Endothelial cell of hepatic sinusoid (primary cell): Measurements from ENCODE around the gene NFIB.

Source experiments
- in situ Hi-C: cut with HindIII; loops from 2 replicates; pipeline ENCODE4 v1.10.0; 2017; ENCODE audit warnings: low sequenced_read_pairs

The NFIB gene

DNA sequence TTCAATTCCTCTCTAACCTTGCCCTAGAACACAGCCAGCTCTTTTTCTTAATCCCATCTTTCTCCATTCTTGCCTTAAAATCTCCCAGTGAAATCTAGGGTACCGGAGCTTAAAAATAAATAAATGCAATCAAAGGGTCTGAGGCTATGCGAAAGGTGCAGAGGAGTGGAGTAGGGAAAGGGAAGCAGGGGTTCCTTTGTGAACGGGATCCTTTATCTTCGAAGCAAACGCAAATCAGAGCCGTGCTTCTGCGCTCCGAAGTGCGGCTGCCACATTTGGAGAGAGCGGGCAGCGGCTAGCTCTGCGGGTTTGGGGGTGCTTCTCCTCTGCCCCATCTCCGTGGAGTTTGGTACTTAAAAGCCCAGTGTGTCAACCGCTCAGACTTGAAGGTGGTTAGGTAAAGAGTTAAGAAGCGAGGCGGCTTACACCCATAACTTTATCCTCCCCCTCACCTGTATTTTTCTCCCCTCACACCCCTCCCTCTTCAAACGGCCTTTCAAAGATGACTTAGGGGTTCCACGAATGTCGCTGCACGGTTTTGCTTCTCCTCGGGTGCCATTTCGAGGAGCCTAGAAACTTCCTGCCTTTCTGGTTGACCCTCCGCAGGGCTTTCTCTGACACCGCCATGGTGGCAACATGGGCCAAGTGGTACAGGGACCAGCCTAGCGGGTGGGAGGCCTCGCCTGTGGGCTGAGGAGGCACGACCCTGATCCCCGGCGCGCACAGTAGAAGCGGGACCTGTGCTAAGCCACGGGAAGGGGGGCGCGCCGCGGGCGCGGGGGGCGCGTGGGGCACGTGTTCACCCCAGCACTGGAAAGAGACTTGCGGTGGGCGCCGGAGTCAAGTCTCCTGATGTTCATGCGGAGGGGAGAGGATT is 31.7 kb upstream of the NFIB start:
- in situ Hi-C loops = no loop called here

DNA sequence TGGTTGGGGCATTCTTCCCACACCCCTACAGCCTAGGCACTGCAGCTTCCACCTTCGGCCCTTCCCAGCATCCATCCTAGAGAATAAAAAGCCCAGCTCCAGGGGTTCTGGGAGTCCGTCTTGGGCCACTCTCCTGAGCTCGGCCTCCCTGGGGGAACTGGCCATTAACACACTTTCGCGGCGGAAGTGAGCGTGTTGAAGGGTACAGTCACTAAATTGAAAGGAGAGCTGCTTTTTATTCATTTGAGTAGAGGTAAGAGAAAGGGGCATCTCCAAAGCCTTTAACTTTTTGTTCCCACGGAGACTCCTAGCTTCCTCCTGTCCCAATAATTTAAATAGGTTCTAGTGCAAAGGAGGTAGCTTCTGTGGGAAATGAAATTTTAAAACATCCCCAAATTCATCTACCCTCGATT is 31.0 kb upstream of the NFIB start:
- in situ Hi-C loops = no loop called here

DNA sequence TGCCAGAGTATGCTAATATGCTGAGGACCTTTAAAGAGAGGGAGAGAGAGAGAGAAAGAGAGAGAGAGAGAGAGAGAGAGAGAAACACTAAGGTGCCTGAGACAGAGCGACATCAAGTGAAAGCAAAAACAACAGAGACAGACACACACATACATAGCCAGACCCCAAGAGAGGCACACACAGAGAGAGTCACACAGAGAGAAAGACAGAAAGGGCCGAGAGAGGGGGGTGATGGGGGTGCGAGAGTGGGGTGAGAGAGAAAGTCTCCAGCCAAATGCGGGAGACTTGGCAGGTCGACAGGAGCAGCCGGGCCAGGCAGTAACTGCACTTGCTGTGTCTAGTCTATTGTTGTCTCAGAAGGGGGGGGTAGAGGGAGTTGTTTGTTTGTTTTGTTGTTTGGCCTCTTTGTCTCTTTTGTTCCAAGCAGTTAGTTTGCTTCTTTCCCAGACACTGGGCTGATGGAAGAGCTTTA is 30.1 kb upstream of the NFIB start:
- in situ Hi-C loops = no loop called here

DNA sequence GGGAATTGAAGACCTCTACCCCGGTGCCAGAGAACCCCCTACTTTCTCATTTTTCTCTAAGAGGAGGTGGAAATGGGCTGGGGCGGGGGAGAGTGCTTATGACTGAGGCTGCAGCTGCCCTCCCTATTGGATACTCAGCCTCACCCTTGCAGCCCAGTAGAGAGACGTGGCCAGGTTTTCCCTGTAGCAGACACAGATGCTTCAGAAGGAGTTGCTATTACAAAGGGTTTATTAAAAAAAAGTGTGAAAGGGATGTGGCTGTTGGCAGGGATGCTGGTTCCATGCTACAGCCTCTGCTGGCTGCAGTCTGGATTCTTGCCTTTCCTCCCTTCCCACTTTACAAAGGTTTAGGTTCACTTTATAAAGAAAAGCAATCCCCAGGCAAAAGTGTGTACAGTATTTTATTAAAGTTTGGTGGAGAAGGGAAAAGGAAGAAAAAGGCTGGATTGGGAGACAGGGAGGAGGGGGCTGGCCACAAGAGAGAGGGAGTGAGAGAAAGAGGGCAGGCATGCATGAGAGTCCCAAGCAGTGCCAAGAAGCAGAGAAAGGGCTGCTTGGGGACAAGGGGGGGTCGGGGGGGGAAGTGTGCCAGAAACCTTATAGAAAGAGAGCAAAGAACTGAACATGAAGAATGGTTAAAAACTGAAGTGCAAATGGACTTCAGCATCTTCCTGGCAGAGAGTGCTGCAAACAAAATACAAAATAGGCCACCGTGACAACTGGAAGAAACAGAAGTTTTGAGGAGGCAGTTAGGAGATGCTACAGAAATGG is 29.5 kb upstream of the NFIB start:
- in situ Hi-C loops = no loop called here

GRCh38 chr9:14342736-14343135 is 28.8 kb upstream of the NFIB start:
- in situ Hi-C loops = no loop called here

DNA sequence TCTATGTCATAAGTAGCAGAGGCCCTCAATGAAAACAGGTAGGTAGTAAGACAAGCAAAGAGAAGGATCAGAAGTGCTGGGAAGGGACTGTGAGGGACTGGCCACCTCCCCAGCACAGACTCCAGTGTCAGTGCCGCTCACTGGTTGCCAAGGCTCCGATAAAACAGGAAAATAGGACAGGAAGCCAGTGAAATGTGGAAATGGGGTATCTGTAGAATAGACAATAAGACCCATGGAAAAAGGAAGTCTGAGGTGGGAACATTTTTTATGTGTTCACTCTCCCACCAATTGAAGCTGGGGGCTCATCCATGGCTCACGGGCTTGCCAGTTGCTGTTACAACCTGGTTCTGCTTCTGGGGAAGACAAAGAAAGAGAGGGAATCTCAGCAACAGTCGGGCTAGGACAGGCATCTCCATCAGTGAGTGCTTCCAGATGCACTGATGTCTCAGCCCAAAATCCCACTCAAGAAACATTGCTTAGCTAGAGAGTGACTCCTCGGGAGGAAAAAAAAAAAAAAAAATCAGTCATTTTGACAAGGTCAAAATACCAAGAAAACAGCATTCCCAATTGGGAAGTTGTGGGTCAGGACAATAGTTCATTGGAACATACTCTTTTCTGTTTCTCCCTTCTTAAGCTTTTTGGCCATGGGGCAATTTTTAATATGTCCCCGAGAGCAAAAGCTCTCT is 27.6 kb upstream of the NFIB start:
- in situ Hi-C loops = no loop called here

DNA sequence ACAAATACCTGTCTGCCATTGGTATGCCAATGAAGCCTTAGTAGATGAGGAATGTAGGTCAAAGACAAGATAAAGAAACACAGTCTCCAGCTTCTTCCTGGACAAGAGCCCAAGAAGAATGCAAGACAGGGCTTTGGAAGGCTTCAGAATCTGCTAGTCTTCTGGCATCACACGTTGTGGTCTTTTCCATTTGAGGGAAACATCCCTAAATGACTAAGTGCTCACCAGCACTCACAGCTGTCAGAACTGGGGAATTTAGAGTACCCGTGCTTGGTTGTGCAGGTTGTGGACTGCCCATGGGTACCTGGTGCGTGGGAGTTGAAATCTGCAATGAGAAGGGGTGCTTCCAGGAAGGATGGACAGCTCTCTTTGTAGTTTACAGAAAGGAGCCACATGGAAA is 27.1 kb upstream of the NFIB start:
- in situ Hi-C loops = no loop called here

- in situ Hi-C loops = no loop called here
Measured at GRCh38 chr9:14340219-14340873, 26.4 kb upstream of the NFIB start.

GRCh38 chr9:14339746-14340145 is 25.8 kb upstream of the NFIB start:
- in situ Hi-C loops = no loop called here

DNA sequence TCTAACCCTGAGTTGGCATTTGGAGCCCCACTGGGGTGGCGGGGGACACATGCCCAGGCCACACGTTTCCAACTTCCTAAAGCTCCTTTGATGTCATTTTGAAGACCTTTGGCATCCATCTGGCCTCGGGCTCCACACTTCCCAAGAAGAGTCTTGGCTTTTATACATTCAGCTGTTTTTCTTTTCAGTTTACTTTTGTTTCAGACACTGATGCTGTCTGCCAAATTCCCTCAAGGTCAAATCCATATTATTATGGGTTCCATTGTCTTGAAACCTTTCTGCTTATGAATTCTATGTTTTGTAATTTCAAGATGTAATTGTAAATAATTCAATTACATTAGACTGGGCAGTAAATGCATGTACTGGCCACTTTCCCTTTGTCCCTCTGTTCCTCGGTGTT is 23.7 kb upstream of the NFIB start:
- in situ Hi-C loops = no loop called here

GRCh38 chr9:14336244-14336643 is 22.3 kb upstream of the NFIB start:
- in situ Hi-C loops = no loop called here

- in situ Hi-C loops = no loop called here
Measured at GRCh38 chr9:14331120-14331519, 17.2 kb upstream of the NFIB start.

DNA sequence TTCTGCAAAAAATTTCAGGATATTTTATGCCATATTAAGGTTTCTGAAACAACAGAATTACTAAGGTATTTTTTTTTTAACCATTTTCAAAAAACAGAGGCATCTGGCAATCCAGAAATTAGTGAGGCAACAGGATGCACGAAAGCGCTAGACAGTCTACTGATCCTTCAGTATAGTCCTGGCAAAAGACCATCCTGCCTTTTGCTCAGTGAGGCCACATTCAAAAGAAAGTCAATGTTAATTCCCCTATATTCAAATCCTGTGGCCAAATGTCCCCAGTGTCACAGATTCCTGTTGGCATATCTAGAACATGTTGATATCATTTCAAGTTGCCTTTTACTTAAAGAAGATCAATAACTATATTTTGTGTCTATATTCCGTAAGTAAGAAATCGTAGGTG is 13.1 kb upstream of the NFIB start:
- in situ Hi-C loops = no loop called here

- in situ Hi-C loops = no loop called here
Measured at GRCh38 chr9:14326264-14326826, 12.4 kb upstream of the NFIB start.

DNA sequence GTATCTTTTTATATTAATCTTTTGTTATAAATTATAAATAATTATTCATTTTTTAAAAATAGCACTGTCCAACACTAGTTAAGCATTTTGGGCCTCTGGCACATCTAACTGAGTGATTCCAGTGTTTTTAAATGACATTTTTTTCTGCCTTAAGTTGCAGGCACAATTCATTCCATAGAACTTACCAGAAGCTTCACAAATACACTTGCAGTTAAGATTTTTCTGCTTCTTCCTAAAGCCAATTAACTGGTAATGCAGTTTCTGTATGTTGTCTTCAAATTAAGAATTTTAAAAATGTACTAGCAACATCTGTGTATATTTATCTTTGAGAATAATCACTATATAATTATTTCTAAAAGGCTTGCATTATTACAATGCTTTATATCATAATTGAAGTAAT is 11.2 kb upstream of the NFIB start:
- in situ Hi-C loops = no loop called here

- in situ Hi-C loops = no loop called here
Measured at GRCh38 chr9:14323985-14324650, 10.2 kb upstream of the NFIB start.

DNA sequence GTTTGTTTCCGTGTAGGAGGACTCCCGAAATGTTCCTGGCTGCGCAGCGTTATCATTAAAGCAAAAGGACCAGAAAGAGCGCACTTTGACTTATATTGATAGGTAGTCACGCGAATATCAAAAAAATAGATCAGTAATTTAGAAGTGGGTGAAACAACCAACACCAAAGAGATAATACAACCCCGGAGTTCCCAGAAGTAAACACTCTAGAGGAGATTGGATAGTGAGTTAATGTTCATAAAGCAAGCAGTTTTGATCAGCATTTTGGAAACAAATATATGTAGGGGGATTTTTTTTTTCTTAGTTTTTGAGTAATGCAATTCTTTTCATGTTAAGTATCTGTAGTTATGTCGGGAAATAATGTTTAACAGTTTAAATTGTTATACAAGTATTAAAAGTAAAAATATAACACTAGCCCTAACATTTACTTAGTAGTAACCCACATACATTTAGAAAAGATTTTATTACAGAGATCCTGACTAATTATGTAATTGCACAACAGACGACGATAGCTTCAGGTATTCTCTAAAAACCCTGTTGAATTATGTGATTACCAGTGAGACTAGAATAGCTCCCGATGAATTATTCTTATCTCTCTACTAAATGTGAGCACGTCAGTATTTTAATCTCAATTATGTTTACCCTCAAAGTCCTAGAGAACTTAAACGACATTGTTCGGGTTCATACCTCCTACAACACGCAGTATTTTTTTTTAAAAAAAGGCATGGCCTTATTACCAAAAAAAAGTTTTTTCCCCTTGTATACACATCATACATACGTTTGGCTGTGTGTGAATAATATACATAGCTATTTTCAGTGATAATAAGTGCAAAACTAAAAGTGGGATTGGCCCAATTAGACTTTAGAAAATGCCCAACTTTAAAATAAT is 9.4 kb upstream of the NFIB start:
- in situ Hi-C loops = no loop called here

GRCh38 chr9:14322211-14323082 is 8.5 kb upstream of the NFIB start:
- in situ Hi-C loops = no loop called here
